Lower lobe of right lung (tissue), 2 donors: ENCODE data around the gene GMDS. TPM values are rescaled to one million over a fixed set of nuclear protein-coding genes. Genes with fewer than 3 reads are reported as not detected.

Experiments used
- ATAC-seq, 2 donors: fragments of 200-7000 bp; cut with Tn5 transposase; one replicate each; pipeline ENCODE4 v1.9.1; 2020 to 2022; ENCODE audit warnings: mild to moderate bottlenecking in 2 of 2, moderate library complexity in 2 of 2
- DNase-seq: peaks from one replicate; pipeline ENCODE4 v3.0.0-alpha.2; 2020
- H3K27ac ChIP-seq: fragments of 200-600 bp; one replicate; pipeline ENCODE4 v1.8.0; 2022
- H3K27me3 ChIP-seq: fragments of 200-600 bp; one replicate; pipeline ENCODE4 v1.8.0; 2022; ENCODE audit warnings: low read depth
- H3K36me3 ChIP-seq: fragments of 200-600 bp; one replicate; pipeline ENCODE4 v1.8.0; 2022; ENCODE audit warnings: mild to moderate bottlenecking
- H3K4me1 ChIP-seq: fragments of 200-600 bp; one replicate; pipeline ENCODE4 v1.8.0; 2022
- H3K4me3 ChIP-seq: fragments of 200-600 bp; one replicate; pipeline ENCODE4 v1.8.0; 2022; ENCODE audit warnings: mild to moderate bottlenecking
- H3K9me3 ChIP-seq: fragments of 200-600 bp; one replicate; pipeline ENCODE4 v1.8.0; 2022
- intact Hi-C: fragments of 100-400 bp; cut with DNase I; formaldehyde crosslinking; loops from one replicate; pipeline ENCODE4 v1.11.0; 2022
- total RNA-seq: library from RNA; stranded (reverse); fragmentation: NEBNext Ultra II Directional; extraction: Animal tissue kit (Norgen Biotek cat#: 25700); gene quantifications from one replicate; pipeline ENCODE4 v1.2.1, GENCODE V29; 2021
- TF ChIP-seq, protein P1 (sequence below): fragments of 200-600 bp; IDR thresholded peaks from one replicate; pipeline ENCODE4 v1.8.0; 2022; ENCODE audit warnings: antibody characterized with exemption, mild to moderate bottlenecking
- donor health status: DM: no; HTN: yes; CAD: no; lungs with severe emphysema.

The GMDS gene
- total RNA-seq, 1 donor from 2014 or later = 12.7 TPM

DNA sequence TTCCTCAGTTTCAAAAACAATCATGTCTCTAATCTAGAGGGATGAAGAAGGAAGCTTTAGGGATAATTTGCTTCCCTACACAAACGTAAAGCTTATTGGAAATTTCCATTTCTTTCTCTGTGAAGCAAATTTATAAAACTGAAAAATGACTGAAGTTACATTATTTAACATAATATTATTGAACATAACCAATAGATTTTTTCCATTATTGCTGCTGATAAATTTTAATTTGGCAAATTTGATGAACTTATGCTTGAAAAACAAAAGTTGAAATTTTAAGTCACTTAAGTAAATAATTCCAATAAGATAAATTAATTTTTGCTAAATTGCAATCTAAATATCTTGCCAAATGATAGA lies 140.9 kb downstream of the GMDS start:
- Histone ChIP-seq H3K36me3 (no peaks in the 10 kb centered on the region), H3K27me3 (no peaks in the 10 kb centered on the region)
- intact Hi-C loops = loop anchor here (10.0 kb wide), 1 partner anchor 510 kb away; no protein-coding TSS in a partner anchor

DNA sequence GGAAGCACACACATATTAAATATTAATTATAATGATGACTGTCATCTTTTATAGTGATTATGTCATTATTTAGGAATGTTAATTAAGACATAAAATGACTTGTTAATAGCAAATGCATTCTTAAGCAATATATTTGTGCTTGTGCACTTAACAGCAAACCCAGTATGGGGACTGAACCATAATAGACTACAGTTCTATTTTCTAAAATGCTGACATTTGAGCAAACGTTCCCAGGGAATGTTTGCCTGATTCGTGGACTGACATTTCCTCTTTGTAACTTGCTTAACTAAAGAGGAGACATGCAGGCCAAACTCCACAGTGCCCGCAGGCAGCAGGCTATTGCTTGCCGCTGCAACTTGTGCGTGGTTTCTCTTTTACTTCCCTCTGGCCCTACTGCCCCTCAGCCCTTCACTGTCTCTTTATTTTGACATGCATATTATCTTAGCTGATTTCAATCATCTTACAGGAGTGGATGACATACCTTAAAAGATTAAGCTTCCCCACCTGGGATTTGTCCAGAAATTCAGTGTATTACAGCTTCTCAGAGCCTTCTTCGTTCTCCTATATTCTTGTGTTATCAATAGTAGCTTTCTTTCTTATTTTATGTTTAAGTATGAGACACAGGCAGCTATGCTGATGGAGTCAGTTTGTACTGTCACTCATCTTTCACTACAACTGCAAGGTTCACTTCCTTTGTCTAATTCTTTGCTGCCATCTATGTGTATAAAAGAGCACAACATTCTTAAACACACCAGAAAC lies 141.5 kb downstream of the GMDS start:
- no peaks in the 10 kb centered on the region for H3K36me3 ChIP-seq
- H3K4me3 ChIP-seq = no peak overlapping the region
- no peak overlapping the region for H3K27ac ChIP-seq
- peaks cover 13% of the 10 kb centered on the region for H3K4me1 ChIP-seq
- intact Hi-C loops = loop anchor here (10.0 kb wide), 1 partner anchor 509 kb away; no protein-coding TSS in a partner anchor
- TF ChIP-seq, protein P1, sequence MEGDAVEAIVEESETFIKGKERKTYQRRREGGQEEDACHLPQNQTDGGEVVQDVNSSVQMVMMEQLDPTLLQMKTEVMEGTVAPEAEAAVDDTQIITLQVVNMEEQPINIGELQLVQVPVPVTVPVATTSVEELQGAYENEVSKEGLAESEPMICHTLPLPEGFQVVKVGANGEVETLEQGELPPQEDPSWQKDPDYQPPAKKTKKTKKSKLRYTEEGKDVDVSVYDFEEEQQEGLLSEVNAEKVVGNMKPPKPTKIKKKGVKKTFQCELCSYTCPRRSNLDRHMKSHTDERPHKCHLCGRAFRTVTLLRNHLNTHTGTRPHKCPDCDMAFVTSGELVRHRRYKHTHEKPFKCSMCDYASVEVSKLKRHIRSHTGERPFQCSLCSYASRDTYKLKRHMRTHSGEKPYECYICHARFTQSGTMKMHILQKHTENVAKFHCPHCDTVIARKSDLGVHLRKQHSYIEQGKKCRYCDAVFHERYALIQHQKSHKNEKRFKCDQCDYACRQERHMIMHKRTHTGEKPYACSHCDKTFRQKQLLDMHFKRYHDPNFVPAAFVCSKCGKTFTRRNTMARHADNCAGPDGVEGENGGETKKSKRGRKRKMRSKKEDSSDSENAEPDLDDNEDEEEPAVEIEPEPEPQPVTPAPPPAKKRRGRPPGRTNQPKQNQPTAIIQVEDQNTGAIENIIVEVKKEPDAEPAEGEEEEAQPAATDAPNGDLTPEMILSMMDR = peak; percentile 48
- no peaks in the 10 kb centered on the region for H3K27me3 ChIP-seq
- H3K9me3 ChIP-seq = no peaks in the 10 kb centered on the region
- DNase-seq = no peak
- ATAC-seq = peak; percentile 47 to 50

More for the DNA sequence above, 140.9 kb downstream of the GMDS start:
- ATAC-seq (no peak), DNase-seq (no peak)
- Histone ChIP-seq H3K27ac (no peak overlapping the region), H3K4me1 (peaks cover 13% of the 10 kb centered on the region), H3K9me3 (no peaks in the 10 kb centered on the region), H3K4me3 (no peak overlapping the region)
- TF ChIP-seq, protein P1 = no peak

DNA sequence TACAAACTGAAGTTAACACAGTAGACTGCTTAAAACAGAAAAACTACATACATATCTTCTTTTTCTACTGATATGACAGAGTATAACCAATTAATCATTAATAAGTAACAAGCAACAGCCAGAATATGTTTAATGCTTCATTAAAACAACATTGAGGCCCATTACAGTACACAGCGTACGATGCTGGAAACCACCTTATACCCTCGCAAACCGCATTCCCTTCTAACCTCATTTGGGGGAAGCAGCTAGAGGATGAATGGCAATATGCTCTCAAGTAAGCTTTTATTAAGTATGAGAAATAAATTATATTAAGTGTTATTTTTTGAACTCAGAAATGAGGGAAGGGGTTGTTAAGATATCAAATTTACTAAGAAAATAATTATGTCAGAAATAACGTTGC lies 142.4 kb downstream of the GMDS start:
- ATAC-seq (no peak), DNase-seq (no peak)
- H3K4me1 ChIP-seq = peaks cover 13% of the 10 kb centered on the region
- H3K27me3 ChIP-seq = no peaks in the 10 kb centered on the region
- no peak overlapping the region for H3K27ac ChIP-seq
- H3K36me3 ChIP-seq = no peaks in the 10 kb centered on the region
- intact Hi-C loops = loop anchor here (10.0 kb wide), 1 partner anchor 508 kb away; no protein-coding TSS in a partner anchor
- H3K4me3 ChIP-seq = no peak overlapping the region
- TF ChIP-seq, protein P1 = no peak
- H3K9me3 ChIP-seq = no peaks in the 10 kb centered on the region

DNA sequence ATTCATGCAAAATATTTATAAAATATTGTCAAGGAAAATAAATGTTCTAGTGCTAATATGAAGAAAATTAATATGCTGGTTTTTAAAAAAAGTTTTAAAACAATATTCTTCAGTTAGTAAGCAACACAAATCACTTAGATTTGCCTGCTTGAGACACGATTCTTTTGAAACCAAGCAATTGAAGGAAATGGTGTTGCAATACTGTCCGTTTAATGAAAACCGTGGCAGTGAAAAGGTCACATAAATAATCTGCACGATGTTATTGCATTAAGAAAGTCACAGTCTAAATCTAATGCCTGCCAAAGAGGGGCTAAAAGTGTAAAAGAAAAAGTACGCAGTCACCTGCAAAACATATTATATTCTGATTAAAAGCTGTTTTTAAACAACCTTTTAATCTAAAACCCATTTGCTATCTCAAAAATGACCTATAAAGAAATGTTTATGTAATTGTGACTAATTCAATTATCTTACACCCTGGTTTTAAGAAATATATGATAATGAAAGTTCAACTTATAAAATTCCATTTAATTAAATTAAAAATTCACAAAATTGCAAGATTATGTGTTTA lies 143.0 kb downstream of the GMDS start:
- Histone ChIP-seq H3K9me3 (no peaks in the 10 kb centered on the region), H3K27ac (no peak overlapping the region), H3K27me3 (no peaks in the 10 kb centered on the region), H3K36me3 (no peaks in the 10 kb centered on the region), H3K4me3 (no peak overlapping the region), H3K4me1 (peaks cover 13% of the 10 kb centered on the region)
- ATAC-seq (no peak), DNase-seq (no peak)
- intact Hi-C loops = loop anchor here (10.0 kb wide), 1 partner anchor 508 kb away; no protein-coding TSS in a partner anchor
- TF ChIP-seq, protein P1 = no peak

DNA sequence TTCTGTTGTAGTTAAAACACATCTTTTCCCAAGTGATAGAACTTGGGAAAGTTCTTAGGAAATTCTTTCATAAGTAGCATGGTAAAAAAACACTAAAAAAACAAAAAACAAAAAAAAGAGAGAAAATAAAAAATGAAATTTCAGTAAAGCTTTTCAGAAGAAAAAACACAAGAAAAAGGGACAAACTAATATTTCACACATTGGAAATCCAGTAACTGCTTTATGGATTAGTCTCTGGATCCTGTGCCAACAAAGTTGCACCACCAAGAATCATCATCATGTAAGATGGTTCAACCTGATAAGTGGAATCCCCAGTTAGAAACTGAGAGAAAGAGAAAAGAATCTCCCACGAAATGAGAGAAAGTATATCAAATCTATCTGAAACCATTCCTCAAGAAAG lies 144.2 kb downstream of the GMDS start:
- H3K27me3 ChIP-seq = no peaks in the 10 kb centered on the region
- no peak overlapping the region for H3K27ac ChIP-seq
- peaks cover 13% of the 10 kb centered on the region for H3K4me1 ChIP-seq
- TF ChIP-seq, protein P1 = no peak
- intact Hi-C loops = loop anchor here (10.0 kb wide), 1 partner anchor 506 kb away; no protein-coding TSS in a partner anchor
- no peaks in the 10 kb centered on the region for H3K36me3 ChIP-seq
- H3K9me3 ChIP-seq = no peaks in the 10 kb centered on the region
- no peak overlapping the region for H3K4me3 ChIP-seq
- no peak for ATAC-seq
- DNase-seq = no peak
